ENCODE data around the gene BANP. TPM values are rescaled to one million over a fixed set of nuclear protein-coding genes. Genes with fewer than 3 reads are reported as not detected.
"Not testable (repeated sequence)": the region's sequence is repeated elsewhere in the genome, so short reads cannot be mapped to it uniquely, and the experiment has no call there.

BANP gene
- total and polyA plus RNA-seq, 2 of the 8 experiments (the other 6 are each of a cell fraction or from before 2014, with no cell fraction given): 25.8 to 39.8 TPM

DNA sequence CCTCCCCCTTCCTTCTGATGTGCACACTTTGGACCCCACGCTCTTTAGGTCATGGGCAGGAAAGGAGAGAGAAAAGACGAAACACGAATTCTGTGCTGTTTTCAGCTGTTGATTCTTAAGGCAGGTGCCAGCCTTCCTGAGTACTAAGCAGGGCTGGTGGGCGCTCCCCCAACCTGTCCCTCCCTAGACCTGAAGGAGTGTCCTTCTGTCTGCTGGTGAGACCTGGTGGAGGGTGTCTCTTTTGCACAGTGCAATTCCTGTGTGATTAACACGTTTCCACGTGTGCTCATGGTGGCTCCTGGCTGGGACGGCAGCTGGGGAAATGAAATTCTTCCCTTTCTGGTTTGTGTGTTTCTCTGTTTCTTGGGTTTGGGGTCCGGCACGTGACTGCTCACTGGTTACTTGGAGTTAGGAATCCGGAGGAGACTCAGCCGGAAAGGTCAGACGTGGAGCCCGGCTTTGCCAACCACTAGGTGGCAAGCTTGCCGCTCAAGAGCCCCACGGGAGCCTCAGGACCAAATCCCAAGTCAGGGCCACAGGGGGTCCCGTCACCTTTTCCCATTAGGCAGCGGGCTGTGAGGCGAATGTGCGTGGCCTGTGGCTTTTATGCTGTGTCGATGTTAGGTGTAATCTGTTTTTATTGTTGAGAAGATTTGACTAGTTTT is 32.0 kb downstream of the BANP start:
- not testable (repeated sequence) for H3K23ac ChIP-seq (ENCODE audit: insufficient read length); H3K4me1 ChIP-seq (replicated peaks in 1 of 4; ENCODE audit: control insufficient read depth in 3 of 4, insufficient read depth in 4 of 4, low read length in 3 of 4); H2AK5ac ChIP-seq (ENCODE audit: low read depth, low read length); H3K14ac ChIP-seq (ENCODE audit: insufficient read length); H2BK15ac ChIP-seq (ENCODE audit: low read length); H3K79me2 ChIP-seq (ENCODE audit: control insufficient read depth in 1 of 2, insufficient read depth in 2 of 2, low read length in 2 of 2); H4K20me1 ChIP-seq (replicated peaks in 1 of 2; ENCODE audit: control insufficient read depth in 1 of 2, insufficient read depth in 2 of 2, low read length in 2 of 2); H3K27ac ChIP-seq (ENCODE audit: low read depth, low read length); H3K9ac ChIP-seq (replicated peaks in 1 of 4; ENCODE audit: extremely low read depth in 1 of 4, low read depth in 3 of 4, low read length in 3 of 4); H2BK120ac ChIP-seq (replicated peaks; ENCODE audit: low read depth, low read length); H3K4me3 ChIP-seq (ENCODE audit: extremely low read depth in 1 of 4, insufficient read depth in 2 of 4, low read depth in 3 of 4, low read length in 4 of 4); H4K5ac ChIP-seq (ENCODE audit: insufficient read length, low read depth, low read length); H3K18ac ChIP-seq (ENCODE audit: extremely low read depth, low read length); H3K79me1 ChIP-seq (ENCODE audit: low read depth, low read length); H3K56ac ChIP-seq (replicated peaks; ENCODE audit: insufficient read length, low read depth, low read length); H2BK20ac ChIP-seq (ENCODE audit: low read length); H4K91ac ChIP-seq (replicated peaks; ENCODE audit: insufficient read length, low read length); H2AFZ ChIP-seq (ENCODE audit: low read length); H3K9me3 ChIP-seq (ENCODE audit: insufficient read depth in 2 of 2, low read depth in 1 of 2, low read length in 1 of 2); H3K4ac ChIP-seq (replicated peaks; ENCODE audit: insufficient read length, low read depth, low read length); H4K8ac ChIP-seq (ENCODE audit: extremely low read depth, insufficient read depth, low read length); DNase-seq (ENCODE audit: low read depth in 1 of 2, low spot score in 2 of 2); H2BK5ac ChIP-seq (ENCODE audit: low read depth, low read length); H3K23me2 ChIP-seq (ENCODE audit: low read depth, low read length); H3K4me2 ChIP-seq (ENCODE audit: insufficient read depth in 1 of 2, low read depth in 2 of 2, low read length in 2 of 2); H3K27me3 ChIP-seq (replicated peaks in 1 of 4; ENCODE audit: control insufficient read depth in 3 of 4, extremely low read depth in 1 of 4, insufficient read depth in 3 of 4, low read length in 3 of 4)
- POLR2A ChIA-PET (ENCODE audit: partially characterized antibody): interaction anchor here (0.6 to 1.0 kb wide), 2 partner anchors 30 to 224 kb away, joined by 3 read pairs; no protein-coding TSS in a partner anchor
- TF ChIP-seq, protein P1, sequence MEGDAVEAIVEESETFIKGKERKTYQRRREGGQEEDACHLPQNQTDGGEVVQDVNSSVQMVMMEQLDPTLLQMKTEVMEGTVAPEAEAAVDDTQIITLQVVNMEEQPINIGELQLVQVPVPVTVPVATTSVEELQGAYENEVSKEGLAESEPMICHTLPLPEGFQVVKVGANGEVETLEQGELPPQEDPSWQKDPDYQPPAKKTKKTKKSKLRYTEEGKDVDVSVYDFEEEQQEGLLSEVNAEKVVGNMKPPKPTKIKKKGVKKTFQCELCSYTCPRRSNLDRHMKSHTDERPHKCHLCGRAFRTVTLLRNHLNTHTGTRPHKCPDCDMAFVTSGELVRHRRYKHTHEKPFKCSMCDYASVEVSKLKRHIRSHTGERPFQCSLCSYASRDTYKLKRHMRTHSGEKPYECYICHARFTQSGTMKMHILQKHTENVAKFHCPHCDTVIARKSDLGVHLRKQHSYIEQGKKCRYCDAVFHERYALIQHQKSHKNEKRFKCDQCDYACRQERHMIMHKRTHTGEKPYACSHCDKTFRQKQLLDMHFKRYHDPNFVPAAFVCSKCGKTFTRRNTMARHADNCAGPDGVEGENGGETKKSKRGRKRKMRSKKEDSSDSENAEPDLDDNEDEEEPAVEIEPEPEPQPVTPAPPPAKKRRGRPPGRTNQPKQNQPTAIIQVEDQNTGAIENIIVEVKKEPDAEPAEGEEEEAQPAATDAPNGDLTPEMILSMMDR (IDR thresholded peaks at IDR 0.05; ENCODE audit: control extremely low read depth in 1 of 3, insufficient read depth in 1 of 3, low read depth in 1 of 3, low read length in 3 of 3): peak; percentile 9 to 62 (median 51)
- TF ChIP-seq RAD21 (IDR thresholded peaks at IDR 0.05 in 1 of 2, conservative IDR thresholded peaks at IDR 0.05 in 1 of 2; ENCODE audit: low read depth in 2 of 2, low read length in 2 of 2): peak; percentile 55 to 64
- CTCF ChIA-PET (ENCODE audit: partially characterized antibody): interaction anchor here (0.6 to 4.7 kb wide), 11 partner anchors 10 to 266 kb away, joined by 3 to 27 read pairs (median 4); no protein-coding TSS in a partner anchor
- Histone ChIP-seq H3K36me3 (ENCODE audit: control insufficient read depth in 2 of 4, insufficient read depth in 4 of 4, low read length in 3 of 4) (peaks cover 2 to 11% (median 5%) of the 10 kb centered on the region in 4 experiments; a peak in 5 of 8 replicates), H2BK12ac (ENCODE audit: low read depth, low read length) (0 out of 2 replicates have a peak overlapping the region, but pooled peaks have one; percentile 2)
- FAIRE-seq: peak; percentile 65
- WGBS, 2 experiments (ENCODE audit: extremely low coverage in 1 of 2, insufficient coverage in 1 of 2, insufficient read length in 1 of 2, insufficient replicate concordance in 2 of 2, low coverage in 1 of 2, low lambda C conversion rate in 2 of 2, missing lambda C conversion rate in 1 of 2): 60% methylated on average over 18 of the region's 20 CpGs; no CpG with 5 or more reads in 1 of the 2 experiments
